Activated CD8-positive, alpha-beta T cell treated with anti-CD3 and anti-CD28 coated beads, Interleukin-2, amount 10 ng/mL, durations not matched to agents 7 days and 5 days (primary cell): Measurements from ENCODE around the gene CPVL. TPM values are rescaled to one million over a fixed set of nuclear protein-coding genes. Genes with fewer than 3 reads are reported as not detected.

Experiments used
- ATAC-seq: fragments of 150-1000 bp; cut with Tn5 transposase; one replicate; pipeline ENCODE4 v1.10.0; 2021; ENCODE audit warnings: moderate library complexity
- CTCF ChIA-PET: fragments of 350-600 bp; sonication (Branson Sonifier 250); formaldehyde crosslinking; loops from one replicate; lab custom pipeline; 2021; ENCODE audit warnings: antibody characterized with exemption; lab: Charles Lee
- POLR2A ChIA-PET: fragments of 350-600 bp; sonication (Branson Sonifier 250); formaldehyde crosslinking; loops from one replicate; lab custom pipeline; 2021; ENCODE audit warnings: antibody characterized with exemption; lab: Charles Lee
- DNase-seq: peaks from one replicate; pipeline ENCODE4 v3.0.0-alpha.2; 2020
- H3K27ac Mint-ChIP-seq: one replicate; pipeline ENCODE4 v1.8.0; 2021; ENCODE audit warnings: mild to moderate bottlenecking, mixed read lengths
- H3K27me3 Mint-ChIP-seq: one replicate; pipeline ENCODE4 v1.8.0; 2021; ENCODE audit warnings: low read depth, mixed read lengths
- H3K36me3 Mint-ChIP-seq: one replicate; pipeline ENCODE4 v1.8.0; 2021; ENCODE audit warnings: low read depth, mixed read lengths
- H3K4me1 Mint-ChIP-seq: one replicate; pipeline ENCODE4 v1.8.0; 2021; ENCODE audit warnings: low read depth, mixed read lengths
- H3K4me3 Mint-ChIP-seq: one replicate; pipeline ENCODE4 v1.8.0; 2021; ENCODE audit warnings: mild to moderate bottlenecking, mixed read lengths
- H3K9me3 Mint-ChIP-seq: one replicate; pipeline ENCODE4 v1.8.0; 2022; ENCODE audit warnings: mixed read lengths; ENCODE audit not compliant: insufficient read depth
- total RNA-seq, 2 experiments: library from RNA; stranded (reverse); gene quantifications; one replicate each; pipeline ENCODE4 v1.2.3, GENCODE V29; 2021

CPVL gene
- total RNA-seq, 2 experiments from 2014 or later = not detected

- ATAC-seq (no peak), DNase-seq (no peak)
- Mint-ChIP-seq H3K4me3 (no peak overlapping the region), H3K27me3 (no peaks in the 10 kb centered on the region), H3K27ac (no peak overlapping the region), H3K36me3 (no peaks in the 10 kb centered on the region), H3K9me3 (no peaks in the 10 kb centered on the region), H3K4me1 (peaks cover 2% of the 10 kb centered on the region)
- POLR2A ChIA-PET = no interaction called here
- CTCF ChIA-PET = interaction anchor here (1.0 to 1.1 kb wide), 2 partner anchors 9 to 73 kb away, joined by 3 read pairs; no protein-coding TSS in a partner anchor
These were observed 112.8 kb downstream of the CPVL start for GRCh38 chr7:29033584-29033983.

DNA sequence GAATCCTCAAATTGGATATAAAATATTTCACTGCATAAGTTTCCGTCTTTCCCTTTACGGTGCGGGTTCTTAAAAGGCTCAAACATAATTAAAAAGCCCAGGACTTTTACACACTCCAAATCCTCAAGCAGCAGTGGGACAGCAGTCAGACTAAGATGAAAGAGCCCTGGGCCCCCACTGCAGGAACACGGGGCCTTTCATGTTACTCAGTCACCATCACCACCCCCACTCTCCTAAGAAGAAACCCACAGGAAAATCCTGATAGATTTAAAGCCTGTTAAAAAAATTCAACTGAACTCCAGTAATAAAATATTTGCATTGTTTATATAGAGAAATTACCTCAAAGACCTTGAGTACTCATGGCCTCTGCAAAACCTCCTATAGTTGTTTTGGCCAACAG is 114.2 kb downstream of the CPVL start:
- no peak overlapping the region for H3K27ac Mint-ChIP-seq
- ChIA-PET CTCF (no interaction called here), POLR2A (no interaction called here)
- H3K4me1 Mint-ChIP-seq = peaks cover 2% of the 10 kb centered on the region
- no peak overlapping the region for H3K4me3 Mint-ChIP-seq
- H3K36me3 Mint-ChIP-seq = no peaks in the 10 kb centered on the region
- H3K27me3 Mint-ChIP-seq = no peaks in the 10 kb centered on the region
- H3K9me3 Mint-ChIP-seq = peaks cover 7% of the 10 kb centered on the region
- no peak for ATAC-seq
- no peak for DNase-seq

DNA sequence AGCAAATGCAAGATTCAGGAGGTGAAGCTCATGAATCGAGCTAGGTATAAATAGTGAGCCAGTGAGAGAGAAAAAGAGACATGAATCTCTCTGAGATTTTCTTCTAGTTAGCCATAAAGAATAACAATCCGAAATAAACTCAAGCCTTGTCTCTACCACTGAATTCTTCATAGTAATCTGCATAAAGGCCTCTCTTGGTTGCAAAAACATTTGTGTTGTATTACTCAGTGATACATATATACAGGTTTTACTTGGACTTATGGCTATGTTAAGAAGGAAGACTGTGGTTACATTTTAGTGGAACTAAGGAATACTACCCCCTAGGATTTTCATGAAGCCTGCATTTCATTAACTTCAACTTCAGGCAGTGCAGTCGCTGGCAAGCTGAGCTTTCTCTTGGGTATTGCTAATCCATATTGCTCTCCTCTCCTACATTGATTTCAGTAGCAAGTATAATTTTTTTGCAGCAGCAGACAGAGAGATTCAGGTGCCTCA is 115.5 kb downstream of the CPVL start:
- H3K4me3 Mint-ChIP-seq = no peak overlapping the region
- no peak for ATAC-seq
- H3K27ac Mint-ChIP-seq = no peak overlapping the region
- ChIA-PET CTCF (no interaction called here), POLR2A (no interaction called here)
- DNase-seq = no peak
- no peaks in the 10 kb centered on the region for H3K27me3 Mint-ChIP-seq
- H3K4me1 Mint-ChIP-seq = no peaks in the 10 kb centered on the region
- H3K9me3 Mint-ChIP-seq = peaks cover 10% of the 10 kb centered on the region
- no peaks in the 10 kb centered on the region for H3K36me3 Mint-ChIP-seq

GRCh38 chr7:29022291-29022988 is 123.9 kb downstream of the CPVL start:
- peaks cover 6% of the 10 kb centered on the region for H3K9me3 Mint-ChIP-seq
- H3K4me3 Mint-ChIP-seq = no peak overlapping the region
- POLR2A ChIA-PET = no interaction called here
- no peak overlapping the region for H3K27ac Mint-ChIP-seq
- no peaks in the 10 kb centered on the region for H3K4me1 Mint-ChIP-seq
- DNase-seq (no peak), ATAC-seq (no peak)
- no peaks in the 10 kb centered on the region for H3K36me3 Mint-ChIP-seq
- CTCF ChIA-PET = no interaction called here
- H3K27me3 Mint-ChIP-seq = no peaks in the 10 kb centered on the region

- Mint-ChIP-seq H3K27ac (no peak overlapping the region), H3K4me1 (no peaks in the 10 kb centered on the region), H3K27me3 (no peaks in the 10 kb centered on the region), H3K36me3 (no peaks in the 10 kb centered on the region), H3K9me3 (no peaks in the 10 kb centered on the region), H3K4me3 (no peak overlapping the region)
- ChIA-PET POLR2A (no interaction called here), CTCF (no interaction called here)
- ATAC-seq = no peak
- DNase-seq = no peak
These were observed 126.4 kb downstream of the CPVL start for GRCh38 chr7:29019896-29020295.

DNA sequence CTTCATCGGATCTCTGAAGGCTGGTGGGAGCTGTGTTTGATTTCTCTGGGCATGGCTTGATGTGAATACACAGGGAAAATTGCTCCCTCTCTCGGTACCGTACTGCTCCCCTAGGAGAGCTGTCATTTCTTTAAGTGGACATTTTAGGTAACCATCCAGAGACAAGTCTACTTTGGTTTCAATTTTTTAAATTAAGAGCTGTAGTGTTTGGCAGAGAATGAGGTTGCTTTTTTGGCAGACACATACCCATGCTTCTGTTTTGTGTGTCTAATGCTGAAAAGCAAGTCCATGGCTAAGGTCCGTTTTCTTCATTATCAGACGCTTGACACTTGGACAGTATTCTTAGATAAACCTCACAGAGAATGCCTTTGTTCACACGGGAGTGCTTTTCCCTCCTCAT is 127.0 kb downstream of the CPVL start:
- Mint-ChIP-seq H3K9me3 (no peaks in the 10 kb centered on the region), H3K27ac (no peak overlapping the region), H3K36me3 (no peaks in the 10 kb centered on the region), H3K4me1 (no peaks in the 10 kb centered on the region), H3K27me3 (no peaks in the 10 kb centered on the region), H3K4me3 (no peak overlapping the region)
- ChIA-PET CTCF (no interaction called here), POLR2A (no interaction called here)
- no peak for DNase-seq
- ATAC-seq = no peak

DNA sequence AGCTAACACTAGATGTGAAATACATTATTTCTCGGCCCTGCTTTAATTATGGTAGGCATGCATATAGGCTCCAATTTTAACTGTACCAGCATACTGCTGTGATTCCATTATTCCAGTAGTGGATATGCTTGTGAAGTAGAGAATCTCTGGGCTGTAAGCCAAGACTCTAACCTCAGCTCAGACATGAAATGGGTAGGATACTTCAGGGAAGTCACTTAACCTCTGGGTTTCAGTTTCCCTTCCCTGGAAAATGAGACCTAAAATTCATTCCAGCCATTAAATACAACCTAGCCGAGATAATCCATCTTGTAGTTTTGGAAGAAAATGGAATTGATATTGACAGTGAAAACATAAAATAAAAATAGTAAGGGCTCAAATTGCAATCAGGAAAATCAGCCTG is 128.6 kb downstream of the CPVL start:
- POLR2A ChIA-PET = no interaction called here
- H3K27ac Mint-ChIP-seq = no peak overlapping the region
- no peaks in the 10 kb centered on the region for H3K9me3 Mint-ChIP-seq
- ATAC-seq = no peak
- DNase-seq = no peak
- no peaks in the 10 kb centered on the region for H3K4me1 Mint-ChIP-seq
- no peaks in the 10 kb centered on the region for H3K36me3 Mint-ChIP-seq
- CTCF ChIA-PET = no interaction called here
- H3K27me3 Mint-ChIP-seq = no peaks in the 10 kb centered on the region
- no peak overlapping the region for H3K4me3 Mint-ChIP-seq

DNA sequence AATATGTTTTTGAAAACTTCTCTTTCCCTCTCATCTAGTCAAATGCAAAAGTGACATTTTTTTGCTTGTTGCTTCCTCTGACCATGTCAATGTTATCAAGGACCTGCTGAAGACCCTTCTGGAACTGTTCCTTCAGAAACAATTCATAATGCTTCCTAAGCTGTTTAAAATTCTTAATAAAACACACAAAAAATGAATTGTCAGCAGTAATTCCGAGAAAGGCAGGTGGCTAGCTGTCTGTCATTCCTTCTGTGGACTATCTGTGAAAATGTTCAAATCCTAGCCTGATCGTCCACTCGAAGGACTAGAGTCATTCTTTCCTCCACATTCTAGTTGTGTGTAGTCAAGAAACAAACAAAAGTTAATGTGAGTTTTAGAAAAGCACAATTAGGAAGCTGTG is 131.6 kb downstream of the CPVL start:
- POLR2A ChIA-PET = no interaction called here
- H3K27me3 Mint-ChIP-seq = no peaks in the 10 kb centered on the region
- ATAC-seq (no peak), DNase-seq (no peak)
- H3K27ac Mint-ChIP-seq = no peak overlapping the region
- no peaks in the 10 kb centered on the region for H3K36me3 Mint-ChIP-seq
- CTCF ChIA-PET = no interaction called here
- H3K4me1 Mint-ChIP-seq = no peaks in the 10 kb centered on the region
- no peak overlapping the region for H3K4me3 Mint-ChIP-seq
- no peaks in the 10 kb centered on the region for H3K9me3 Mint-ChIP-seq

GRCh38 chr7:29013931-29014330 is 132.4 kb downstream of the CPVL start:
- no peak for ATAC-seq
- Mint-ChIP-seq H3K36me3 (no peaks in the 10 kb centered on the region), H3K4me3 (no peak overlapping the region), H3K9me3 (no peaks in the 10 kb centered on the region), H3K27me3 (no peaks in the 10 kb centered on the region), H3K4me1 (no peaks in the 10 kb centered on the region), H3K27ac (no peak overlapping the region)
- no peak for DNase-seq
- POLR2A ChIA-PET = no interaction called here
- CTCF ChIA-PET = no interaction called here

- Mint-ChIP-seq H3K4me1 (no peaks in the 10 kb centered on the region), H3K4me3 (no peak overlapping the region), H3K9me3 (no peaks in the 10 kb centered on the region), H3K36me3 (no peaks in the 10 kb centered on the region), H3K27ac (no peak overlapping the region), H3K27me3 (no peaks in the 10 kb centered on the region)
- CTCF ChIA-PET = interaction anchor here (0.9 kb wide), 1 partner anchor 56 kb away, joined by 3 read pairs; no protein-coding TSS in a partner anchor
- POLR2A ChIA-PET = no interaction called here
- DNase-seq (no peak), ATAC-seq (no peak)
These were observed 133.1 kb downstream of the CPVL start for GRCh38 chr7:29013082-29013695.

- Mint-ChIP-seq H3K4me1 (no peaks in the 10 kb centered on the region), H3K9me3 (no peaks in the 10 kb centered on the region)
These were observed 136.4 kb downstream of the CPVL start for GRCh38 chr7:29009947-29010346.

DNA sequence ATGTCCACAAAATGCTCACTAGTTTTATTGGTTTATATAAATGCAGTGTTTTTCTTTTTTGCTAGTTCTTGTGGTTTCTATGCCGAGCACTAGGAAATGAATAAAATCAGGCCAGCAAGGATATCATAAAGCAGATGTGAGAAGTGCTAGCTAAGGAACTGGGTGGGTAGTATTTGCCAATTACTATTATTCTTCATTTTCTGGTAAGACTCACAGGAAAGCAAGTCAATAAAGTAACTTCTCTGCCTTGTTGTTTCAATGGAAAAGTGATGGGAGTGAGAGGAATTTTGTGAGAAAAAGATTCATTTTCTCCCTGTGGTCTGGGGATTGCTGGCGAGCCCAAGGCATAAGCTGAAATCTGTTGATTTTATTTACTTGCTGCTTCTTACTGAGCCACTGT is 137.7 kb downstream of the CPVL start:
- no peaks in the 10 kb centered on the region for H3K4me1 Mint-ChIP-seq
- CTCF ChIA-PET = interaction anchor here (1.2 kb wide), 1 partner anchor 87 kb away, joined by 5 read pairs; no protein-coding TSS in a partner anchor
- H3K36me3 Mint-ChIP-seq = no peaks in the 10 kb centered on the region
- peaks cover 6% of the 10 kb centered on the region for H3K27me3 Mint-ChIP-seq
- ATAC-seq (no peak), DNase-seq (no peak)
- POLR2A ChIA-PET = no interaction called here
- H3K27ac Mint-ChIP-seq = no peak overlapping the region
- H3K9me3 Mint-ChIP-seq = no peaks in the 10 kb centered on the region
- no peak overlapping the region for H3K4me3 Mint-ChIP-seq

More at GRCh38 chr7:29009947-29010346, 136.4 kb downstream of the CPVL start:
- POLR2A ChIA-PET = no interaction called here
- Mint-ChIP-seq H3K27me3 (peaks cover 6% of the 10 kb centered on the region), H3K4me3 (no peak overlapping the region), H3K36me3 (no peaks in the 10 kb centered on the region), H3K27ac (no peak overlapping the region)
- no peak for ATAC-seq
- no peak for DNase-seq
- CTCF ChIA-PET = no interaction called here
